Activated CD4-positive, alpha-beta memory T cell treated with anti-CD3 and anti-CD28 coated beads for 36 hours (primary cell): ENCODE measurements around the gene DLGAP1. TPM values are rescaled to one million over a fixed set of nuclear protein-coding genes. Genes with fewer than 3 reads are reported as not detected.
"Not testable (repeated sequence)": the region's sequence is repeated elsewhere in the genome, so short reads cannot be mapped to it uniquely, and the experiment has no call there.

ENCODE experiments used
- CTCF ChIA-PET: fragments of 350-600 bp; sonication (Branson Sonifier 250); formaldehyde crosslinking; loops from one replicate; lab custom pipeline; 2021; ENCODE audit warnings: antibody characterized with exemption, inconsistent platforms; lab: Charles Lee
- POLR2A ChIA-PET: fragments of 350-600 bp; sonication (Branson Sonifier 250); formaldehyde crosslinking; loops from one replicate; lab custom pipeline; 2021; ENCODE audit warnings: antibody characterized with exemption; lab: Charles Lee
- DNase-seq: peaks from one replicate; pipeline ENCODE4 v3.0.0-alpha.2; 2020
- H3K27ac Mint-ChIP-seq: one replicate; pipeline ENCODE4 v1.8.0; 2021; ENCODE audit warnings: mixed read lengths
- H3K27me3 Mint-ChIP-seq: one replicate; pipeline ENCODE4 v1.8.0; 2021; ENCODE audit warnings: mixed read lengths
- H3K36me3 Mint-ChIP-seq: one replicate; pipeline ENCODE4 v1.8.0; 2021; ENCODE audit warnings: mixed read lengths
- H3K4me1 Mint-ChIP-seq: one replicate; pipeline ENCODE4 v1.8.0; 2021; ENCODE audit warnings: low read depth, mixed read lengths
- H3K4me3 Mint-ChIP-seq: one replicate; pipeline ENCODE4 v1.8.0; 2021; ENCODE audit warnings: mild to moderate bottlenecking, mixed read lengths
- H3K9me3 Mint-ChIP-seq: one replicate; pipeline ENCODE4 v1.8.0; 2021; ENCODE audit warnings: mixed read lengths
- intact Hi-C: fragments of 100-400 bp; cut with micrococcal nuclease; formaldehyde crosslinking; loops from one replicate; pipeline ENCODE4 v1.15.1; 2023
- total RNA-seq, 2 experiments: library from RNA; stranded (reverse); gene quantifications; one replicate each; pipeline ENCODE4 v1.2.3, GENCODE V29; 2021

DLGAP1 gene
- total RNA-seq, 2 experiments from 2014 or later = 0.45 to 1.0 TPM

DNA sequence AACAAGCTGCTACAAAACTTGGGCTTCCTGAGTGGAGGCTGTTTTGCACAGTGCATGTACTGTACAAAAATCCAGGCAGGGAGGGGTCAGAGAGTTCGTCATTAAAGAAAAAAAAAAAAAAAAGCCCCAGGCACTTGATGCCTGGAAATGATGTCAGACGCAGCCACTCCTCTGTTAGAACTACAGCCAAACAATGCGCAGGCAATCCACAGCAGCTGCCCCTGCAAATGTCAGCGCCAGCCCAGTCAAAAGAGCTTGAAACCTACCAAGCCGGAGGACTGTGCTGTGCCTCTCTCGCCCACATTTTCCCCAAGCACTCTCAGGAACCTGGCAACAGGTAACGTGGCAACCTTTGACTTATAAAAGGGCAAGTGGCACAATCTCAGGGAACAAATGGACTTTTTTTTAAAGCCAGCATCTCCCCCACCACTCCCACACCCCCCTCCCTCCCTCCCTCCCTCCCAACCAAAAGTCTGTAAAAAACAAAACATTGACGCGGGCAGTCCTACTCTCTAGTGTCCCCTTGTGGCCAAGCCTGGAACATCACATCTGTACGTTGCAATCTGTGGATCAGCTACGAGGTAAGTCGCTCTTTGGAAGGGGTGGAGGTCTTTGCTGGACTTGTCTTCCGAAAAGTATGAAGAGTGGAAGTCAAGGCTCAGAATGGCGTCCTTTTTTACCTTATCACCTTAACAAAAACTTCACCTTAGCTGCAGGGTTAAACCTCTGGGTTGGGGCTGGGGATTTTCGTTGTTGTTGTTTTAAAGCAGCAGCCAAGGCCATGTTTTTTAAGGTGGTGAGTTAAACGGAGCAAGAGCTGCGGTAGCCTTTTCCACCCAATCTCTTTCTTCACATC, 861.0 kb downstream of the DLGAP1 start:
- H3K36me3 Mint-ChIP-seq = peaks cover 16% of the 10 kb centered on the region
- ChIA-PET POLR2A (interaction anchor here (0.9 to 6.6 kb wide), 14 partner anchors 9 to 297 kb away, joined by 3 to 90 read pairs (median 5); partner anchors contain the start of gene TGIF1), CTCF (interaction anchor here (0.7 to 6.7 kb wide), 35 partner anchors 9 to 626 kb away, joined by 3 to 112 read pairs (median 5); no protein-coding TSS in a partner anchor)
- H3K4me1 Mint-ChIP-seq = peaks cover 52% of the 10 kb centered on the region
- no peaks in the 10 kb centered on the region for H3K27me3 Mint-ChIP-seq
- DNase-seq = peak; percentile 93
- H3K9me3 Mint-ChIP-seq = no peaks in the 10 kb centered on the region
- H3K4me3 Mint-ChIP-seq = peak overlapping the region; percentile 93
- peak overlapping the region; percentile 100 for H3K27ac Mint-ChIP-seq
- intact Hi-C loops = loop anchor here (1.0 to 10.0 kb wide), 12 partner anchors 8 to 939 kb away; partner anchors contain the start of gene SMCHD1

DNA sequence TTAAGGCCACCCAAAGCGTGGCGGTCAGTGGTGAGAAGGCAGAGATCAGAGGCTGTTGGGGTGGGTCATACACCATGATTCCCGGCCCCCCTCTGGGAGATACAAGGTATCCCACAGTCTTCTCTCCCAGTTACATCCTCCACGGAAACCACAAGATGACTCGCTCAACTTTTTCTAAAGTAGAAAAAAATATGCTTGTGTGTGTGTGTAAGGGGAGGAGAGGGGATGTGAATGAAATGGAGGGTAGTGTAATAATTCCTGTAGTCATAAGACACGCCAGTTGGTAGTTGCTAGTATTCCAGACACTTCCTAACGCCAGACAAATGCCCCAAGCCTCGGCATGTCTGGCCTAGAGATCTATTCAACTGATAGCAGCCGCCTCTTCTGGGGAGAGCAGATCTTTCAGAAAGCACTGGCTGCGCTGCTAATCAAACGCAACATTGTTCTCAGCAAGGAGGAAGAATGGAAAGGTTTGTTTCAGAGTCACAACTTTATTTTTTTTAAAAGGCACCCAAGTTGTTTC, 861.7 kb downstream of the DLGAP1 start:
- POLR2A ChIA-PET = interaction anchor here (0.9 to 6.6 kb wide), 10 partner anchors 8 to 296 kb away, joined by 3 to 90 read pairs (median 8); partner anchors contain the start of gene TGIF1
- Mint-ChIP-seq H3K36me3 (peaks cover 16% of the 10 kb centered on the region), H3K27ac (peak overlapping the region; percentile 100), H3K9me3 (no peaks in the 10 kb centered on the region), H3K4me3 (peak overlapping the region; percentile 93), H3K27me3 (no peaks in the 10 kb centered on the region), H3K4me1 (peaks cover 49% of the 10 kb centered on the region)
- no peak for DNase-seq
- intact Hi-C loops = loop anchor here (10.0 kb wide), 1 partner anchor 939 kb away; the partner anchor contains the start of gene SMCHD1
- CTCF ChIA-PET = interaction anchor here (0.8 to 6.7 kb wide), 24 partner anchors 8 to 626 kb away, joined by 3 to 112 read pairs (median 6); no protein-coding TSS in a partner anchor

DNA sequence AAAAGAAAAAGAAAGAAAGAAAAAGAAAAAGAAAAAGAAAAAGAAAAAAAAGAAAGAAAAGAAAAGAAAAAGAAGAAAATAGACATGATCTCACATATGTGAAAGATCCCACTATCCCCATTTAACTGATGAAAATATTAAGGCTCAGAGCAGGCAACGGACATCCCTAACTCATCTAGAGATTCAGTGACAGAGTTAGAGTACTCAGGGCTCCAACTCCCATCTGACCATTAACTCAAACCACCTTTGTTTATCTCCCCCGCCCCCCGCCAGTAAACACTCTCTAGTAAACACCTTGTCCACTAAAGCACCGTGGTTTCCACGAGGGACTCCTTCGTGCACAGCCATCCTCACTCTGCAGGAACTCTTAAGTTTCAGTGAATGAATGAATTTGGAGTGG, 862.2 kb downstream of the DLGAP1 start:
- H3K4me1 Mint-ChIP-seq = peaks cover 46% of the 10 kb centered on the region

DNA sequence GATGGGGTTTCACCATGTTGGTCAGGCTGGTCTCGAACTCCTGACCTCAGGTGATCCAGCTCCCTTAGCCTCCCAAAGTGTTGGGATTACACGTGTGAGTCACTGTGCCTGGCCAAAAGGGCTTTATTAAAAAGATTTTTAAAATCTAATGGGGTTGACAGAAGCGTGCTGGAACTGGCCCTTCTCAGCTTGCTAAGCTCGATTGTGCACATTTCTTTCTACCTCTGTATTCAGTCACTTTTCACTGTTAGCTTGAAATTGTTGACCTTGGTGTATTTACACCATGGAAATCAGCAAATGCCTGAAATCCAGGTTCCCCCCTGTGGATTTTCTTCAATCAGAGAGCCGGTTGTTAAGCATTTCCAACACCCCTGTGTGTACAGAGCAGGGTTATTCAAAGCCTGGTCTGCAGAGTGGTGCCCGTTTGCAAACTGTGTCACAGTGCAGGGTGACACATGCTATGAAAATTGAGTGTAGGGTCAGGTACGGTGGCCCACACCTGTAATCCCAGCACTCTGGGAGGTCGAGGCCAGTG, 864.9 kb downstream of the DLGAP1 start:
- Mint-ChIP-seq H3K9me3 (no peaks in the 10 kb centered on the region), H3K4me1 (peaks cover 51% of the 10 kb centered on the region), H3K27me3 (no peaks in the 10 kb centered on the region), H3K27ac (no peak overlapping the region), H3K4me3 (no peak overlapping the region), H3K36me3 (no peaks in the 10 kb centered on the region)
- no peak for DNase-seq
- intact Hi-C loops = loop anchor here (10.0 kb wide), 1 partner anchor 935 kb away; the partner anchor contains the start of gene SMCHD1
- CTCF ChIA-PET = interaction anchor here (1.6 to 1.9 kb wide), 2 partner anchors 76 to 136 kb away, joined by 5 to 7 read pairs; no protein-coding TSS in a partner anchor
- POLR2A ChIA-PET = no interaction called here

More for the DNA sequence above, 862.2 kb downstream of the DLGAP1 start:
- Mint-ChIP-seq H3K36me3 (peaks cover 16% of the 10 kb centered on the region), H3K9me3 (no peaks in the 10 kb centered on the region), H3K27me3 (no peaks in the 10 kb centered on the region), H3K4me3 (peak overlapping the region; percentile 93), H3K27ac (peak overlapping the region; percentile 100)
- intact Hi-C loops = loop anchor here (10.0 kb wide), 1 partner anchor 938 kb away; the partner anchor contains the start of gene SMCHD1
- ChIA-PET POLR2A (interaction anchor here (3.2 to 6.6 kb wide), 3 partner anchors 11 to 144 kb away, joined by 34 to 90 read pairs (median 42); partner anchors contain the start of gene TGIF1), CTCF (interaction anchor here (0.6 to 6.7 kb wide), 7 partner anchors 8 to 290 kb away, joined by 3 to 112 read pairs (median 22); no protein-coding TSS in a partner anchor)
- DNase-seq = no peak

DNA sequence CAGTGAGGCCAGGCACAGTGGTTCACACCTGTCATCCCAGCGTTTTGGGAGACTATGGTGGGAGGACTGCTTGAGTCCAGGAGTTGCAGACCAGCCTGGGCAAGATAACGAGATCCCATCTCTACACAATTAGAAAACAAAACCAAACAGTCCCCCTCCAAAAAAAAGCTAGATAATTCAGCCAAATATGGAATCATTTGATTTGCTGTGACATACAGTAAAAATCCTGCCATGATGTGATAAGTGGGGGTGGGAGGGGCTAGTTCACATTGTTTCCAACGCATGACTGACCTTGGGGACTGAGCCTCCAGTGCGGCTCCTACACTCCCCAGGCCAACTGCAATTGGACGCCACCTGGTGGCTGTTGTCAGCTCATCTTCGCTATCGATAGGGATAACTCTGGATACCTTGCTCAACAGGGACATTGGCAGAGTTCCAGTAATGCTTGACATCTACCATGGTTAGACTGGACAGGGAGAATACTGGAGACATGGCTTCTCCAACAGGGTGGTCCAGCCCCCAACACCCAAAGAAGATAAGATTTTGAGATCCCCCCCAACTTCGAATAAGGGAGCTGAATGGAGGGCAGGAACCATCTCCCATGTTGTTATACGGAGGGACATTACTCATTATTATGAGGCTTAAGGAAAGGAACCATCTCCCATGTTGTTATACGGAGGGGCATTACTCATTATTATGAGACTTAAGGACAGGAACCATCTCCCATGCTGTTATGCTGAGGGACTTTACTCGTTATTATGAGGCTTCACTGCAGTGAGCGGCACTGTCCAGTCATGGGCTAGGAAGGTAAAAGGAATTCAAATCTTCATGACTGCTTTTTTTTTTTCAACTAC, 869.2 kb downstream of the DLGAP1 start:
- Mint-ChIP-seq H3K36me3 (no peaks in the 10 kb centered on the region), H3K27me3 (no peaks in the 10 kb centered on the region), H3K4me1 (peaks cover 45% of the 10 kb centered on the region), H3K27ac (peak overlapping the region; percentile 69), H3K9me3 (no peaks in the 10 kb centered on the region), H3K4me3 (no peak overlapping the region)
- intact Hi-C loops = loop anchor here (1.0 to 2.0 kb wide), 8 partner anchors 8 to 305 kb away; no protein-coding TSS in a partner anchor
- ChIA-PET POLR2A (interaction anchor here (0.6 to 2.7 kb wide), 9 partner anchors 8 to 289 kb away, joined by 3 to 10 read pairs (median 4); no protein-coding TSS in a partner anchor), CTCF (interaction anchor here (0.6 to 5.6 kb wide), 52 partner anchors 8 to 524 kb away, joined by 3 to 43 read pairs (median 4); no protein-coding TSS in a partner anchor)
- peak; percentile 86 for DNase-seq

DNA sequence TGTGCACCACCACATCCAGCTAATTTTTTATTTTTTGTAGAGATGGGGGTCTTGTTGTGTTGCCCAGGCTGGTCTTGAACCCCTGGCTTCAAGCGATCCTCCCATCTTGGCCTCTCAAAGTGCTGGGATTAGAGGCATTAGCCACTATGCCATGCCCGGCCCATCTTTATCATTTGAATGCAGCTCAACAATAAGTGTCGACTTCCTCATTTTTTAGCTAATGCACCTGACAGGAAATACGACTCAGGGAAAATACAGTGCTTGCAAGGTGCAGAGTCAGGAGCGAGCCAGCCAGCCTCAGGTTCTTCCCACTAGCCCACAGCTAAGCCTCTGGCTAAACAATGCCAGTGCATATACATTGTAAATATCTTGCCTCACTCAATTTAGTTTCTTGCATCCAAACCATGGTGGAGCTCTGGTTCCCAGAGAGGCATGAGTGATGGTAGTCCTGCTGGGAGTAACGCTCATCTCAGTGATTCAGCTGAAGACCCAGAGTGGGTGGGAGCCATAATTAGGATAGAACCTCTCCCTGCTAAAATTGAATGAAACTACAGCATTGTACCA, 870.1 kb downstream of the DLGAP1 start:
- POLR2A ChIA-PET = interaction anchor here (1.0 to 2.7 kb wide), 6 partner anchors 10 to 288 kb away, joined by 3 to 10 read pairs (median 4); no protein-coding TSS in a partner anchor

DNA sequence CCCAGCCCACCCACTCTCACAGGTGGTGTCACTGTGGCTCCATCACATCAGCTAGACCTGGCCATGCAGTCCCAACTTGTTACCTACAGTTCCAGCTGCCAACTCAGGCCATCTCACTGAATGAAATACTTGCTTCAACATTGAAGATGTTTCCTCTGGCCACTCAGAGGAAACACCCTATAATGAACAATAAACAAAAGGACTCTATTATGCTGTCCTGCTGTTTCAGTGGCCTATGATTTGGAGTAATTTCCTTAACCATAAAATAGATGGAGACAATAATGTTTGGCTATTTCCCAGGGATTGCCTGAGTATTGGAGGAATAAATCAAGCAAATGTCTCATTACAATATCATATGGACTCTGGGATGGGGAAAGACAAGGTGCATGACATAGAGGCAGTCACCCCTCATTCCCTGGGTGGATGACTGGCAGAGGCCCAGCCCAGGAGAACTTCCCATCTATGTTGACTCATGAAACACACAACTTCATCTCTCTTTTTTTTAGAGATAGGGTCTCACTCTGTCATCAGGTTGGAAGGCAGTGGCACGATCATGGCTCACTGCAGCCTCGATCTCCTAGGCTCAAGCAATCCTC, 870.7 kb downstream of the DLGAP1 start:
- no peak overlapping the region for H3K4me3 Mint-ChIP-seq
- ChIA-PET POLR2A (interaction anchor here (1.0 to 2.7 kb wide), 3 partner anchors 125 to 136 kb away, joined by 3 to 10 read pairs (median 7); no protein-coding TSS in a partner anchor), CTCF (interaction anchor here (1.0 to 5.6 kb wide), 20 partner anchors 10 to 302 kb away, joined by 3 to 43 read pairs (median 8); no protein-coding TSS in a partner anchor)
- intact Hi-C loops = no loop called here
- H3K4me1 Mint-ChIP-seq = peaks cover 46% of the 10 kb centered on the region
- H3K27me3 Mint-ChIP-seq = no peaks in the 10 kb centered on the region
- H3K27ac Mint-ChIP-seq = no peak overlapping the region
- H3K36me3 Mint-ChIP-seq = no peaks in the 10 kb centered on the region
- no peaks in the 10 kb centered on the region for H3K9me3 Mint-ChIP-seq
- DNase-seq = no peak

More for the DNA sequence above, 870.1 kb downstream of the DLGAP1 start:
- Mint-ChIP-seq H3K4me3 (no peak overlapping the region), H3K27ac (no peak overlapping the region), H3K36me3 (no peaks in the 10 kb centered on the region), H3K9me3 (no peaks in the 10 kb centered on the region), H3K4me1 (peaks cover 45% of the 10 kb centered on the region), H3K27me3 (no peaks in the 10 kb centered on the region)
- DNase-seq = no peak
- intact Hi-C loops = no loop called here
- CTCF ChIA-PET = interaction anchor here (0.6 to 5.6 kb wide), 40 partner anchors 9 to 523 kb away, joined by 3 to 43 read pairs (median 5); no protein-coding TSS in a partner anchor

DNA sequence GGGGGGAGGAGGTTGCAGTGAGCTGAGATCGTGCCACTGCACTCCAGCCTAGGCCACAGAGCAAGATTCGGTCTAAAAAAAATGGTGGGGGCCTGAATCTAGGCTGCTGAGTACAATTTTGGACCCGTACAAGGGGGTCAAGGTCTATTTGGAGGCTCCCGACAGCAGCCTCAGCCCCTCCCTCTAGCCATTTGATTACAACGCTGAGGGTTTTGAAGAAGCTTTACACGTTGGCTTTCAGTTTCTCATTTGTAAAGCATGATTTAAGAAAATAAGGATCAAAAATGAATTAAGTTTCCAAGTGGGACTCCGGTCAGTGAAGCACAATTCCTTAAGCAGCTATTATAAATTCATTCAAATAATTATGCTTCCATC, 871.2 kb downstream of the DLGAP1 start:
- Mint-ChIP-seq H3K4me3 (no peak overlapping the region), H3K9me3 (no peaks in the 10 kb centered on the region), H3K27ac (no peak overlapping the region), H3K27me3 (no peaks in the 10 kb centered on the region), H3K36me3 (no peaks in the 10 kb centered on the region), H3K4me1 (peaks cover 50% of the 10 kb centered on the region)
- intact Hi-C loops = no loop called here
- ChIA-PET POLR2A (interaction anchor here (2.7 kb wide), 1 partner anchor 130 kb away, joined by 10 read pairs; no protein-coding TSS in a partner anchor), CTCF (interaction anchor here (1.2 to 3.7 kb wide), 5 partner anchors 10 to 278 kb away, joined by 3 to 43 read pairs (median 30); no protein-coding TSS in a partner anchor)
- DNase-seq = no peak

DNA sequence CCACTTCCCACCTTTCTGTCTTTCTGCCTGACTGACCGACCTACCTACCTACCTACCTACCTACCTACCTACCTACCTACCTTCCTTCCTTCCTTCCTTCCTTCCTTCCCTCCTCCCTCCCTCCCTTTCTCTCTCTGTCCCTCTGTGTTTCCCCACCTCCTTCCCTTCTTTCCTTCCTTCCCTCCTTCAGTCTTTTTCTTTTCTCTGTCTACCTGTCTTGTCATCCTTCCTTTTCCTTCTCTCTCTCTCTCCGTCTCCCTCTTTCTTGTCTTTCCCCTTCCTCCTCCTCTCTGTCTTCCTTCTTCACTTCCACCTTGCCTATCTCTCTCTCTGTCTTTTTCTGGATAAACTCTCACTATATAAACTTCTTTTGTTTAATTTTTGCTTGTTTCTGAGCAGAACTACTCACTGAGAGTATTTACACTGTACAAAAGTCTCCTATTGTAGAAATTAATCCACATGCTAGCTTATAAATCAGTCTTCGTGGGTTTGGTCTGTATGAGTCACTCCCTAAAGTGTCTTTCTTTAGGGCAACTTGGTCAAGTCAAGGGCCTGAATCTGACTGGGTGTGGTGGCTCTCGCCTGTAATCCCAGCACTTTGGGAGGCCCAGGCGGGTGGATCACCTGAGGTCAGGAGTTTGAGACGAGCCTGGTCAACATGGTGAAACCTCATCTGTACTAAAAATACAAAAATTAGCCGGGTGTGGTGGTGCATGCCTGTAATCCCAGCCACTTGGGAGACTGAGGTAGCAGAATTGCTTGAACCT, 871.8 kb downstream of the DLGAP1 start:
- H3K27me3 Mint-ChIP-seq, H3K27ac Mint-ChIP-seq, H3K4me3 Mint-ChIP-seq, intact Hi-C loops, H3K36me3 Mint-ChIP-seq, POLR2A ChIA-PET, H3K9me3 Mint-ChIP-seq, DNase-seq: not testable (repeated sequence)
- H3K4me1 Mint-ChIP-seq = peaks cover 53% of the 10 kb centered on the region
- CTCF ChIA-PET = interaction anchor here (1.7 to 3.7 kb wide), 4 partner anchors 11 to 130 kb away, joined by 9 to 43 read pairs (median 34); no protein-coding TSS in a partner anchor
